ENCODE results near the gene CPE.

GRCh38 chr4:165489786-165490185, 111.0 kb downstream of the CPE start:
- TF ChIP-seq CTCF (IDR thresholded peaks at IDR 0.05; ENCODE audit: low read length), result no peak
- TF ChIP-seq EZH2 (IDR thresholded peaks at IDR 0.05; ENCODE audit: borderline replicate concordance, low read length), result no peak

All from OCI-LY1 (cell line).